ENCODE data around the gene CCDC178. TPM values are rescaled to one million over a fixed set of nuclear protein-coding genes. Genes with fewer than 3 reads are reported as not detected.
"Not testable (repeated sequence)": the region's sequence is repeated elsewhere in the genome, so short reads cannot be mapped to it uniquely, and the experiment has no call there.

CCDC178 gene
- total RNA-seq, 1 experiment from 2014 or later = not detected

- RAD21 ChIA-PET (ENCODE audit: low non-redundant PET in 1 of 2, low total read pairs in 2 of 2, uncharacterized antibody in 2 of 2, unreplicated experiment in 2 of 2); ATAC-seq; H3K4me3 ChIP-seq (replicated peaks in 1 of 2; ENCODE audit: low read depth in 1 of 2, low read length in 2 of 2); H3K9me3 ChIP-seq (ENCODE audit: control insufficient read depth in 1 of 2, insufficient read depth in 1 of 2, low read depth in 1 of 2, low read length in 2 of 2); intact Hi-C loops (cut with micrococcal nuclease); DNase-seq (ENCODE audit: low read depth, low spot score); H3K9me2 ChIP-seq (ENCODE audit: insufficient read depth); H3K27me3 ChIP-seq (ENCODE audit: insufficient read depth, low read length); CTCF ChIA-PET; H4K20me1 ChIP-seq (ENCODE audit: insufficient read depth); POLR2A ChIA-PET; H3K9ac ChIP-seq (ENCODE audit: low read length); H3K4me2 ChIP-seq (ENCODE audit: low read length); H3K36me3 ChIP-seq (ENCODE audit: control insufficient read depth in 1 of 2, insufficient read depth in 2 of 2, low read length in 2 of 2); H3K79me2 ChIP-seq (ENCODE audit: insufficient read depth, low read length); H2AFZ ChIP-seq (ENCODE audit: low read depth, low read length, poor library complexity, severe bottlenecking); BruUV-seq (replicated peaks); H3K4me1 ChIP-seq (ENCODE audit: control insufficient read depth in 1 of 2, insufficient read depth in 2 of 2, low read length in 2 of 2); H3K27ac ChIP-seq (ENCODE audit: low read depth, low read length): not testable (repeated sequence)
Observed at GRCh38 chr18:32952318-32952717, 488.2 kb downstream of the CCDC178 start.

- BruUV-seq (replicated peaks) = no TSS peak
- H3K4me1 ChIP-seq (ENCODE audit: control insufficient read depth in 1 of 2, insufficient read depth in 2 of 2, low read length in 2 of 2) = no peaks in the 10 kb centered on the region
- RAD21 ChIA-PET (ENCODE audit: low non-redundant PET in 1 of 2, low total read pairs in 2 of 2, uncharacterized antibody in 2 of 2, unreplicated experiment in 2 of 2) = no interaction called here
- no peaks in the 10 kb centered on the region for H3K79me2 ChIP-seq (ENCODE audit: insufficient read depth, low read length)
- TF ChIP-seq ZBTB33 (IDR thresholded peaks at IDR 0.05; ENCODE audit: extremely low read depth, insufficient replicate concordance, low read length) (no peak), POLR2AphosphoS5 (IDR thresholded peaks at IDR 0.05; ENCODE audit: low read depth, low read length) (no peak), SP1 (IDR thresholded peaks at IDR 0.05; ENCODE audit: low read depth) (no peak), YY1 (IDR thresholded peaks at IDR 0.05; ENCODE audit: extremely low read depth, insufficient replicate concordance, low read depth, low read length) (no peak), REST (IDR thresholded peaks at IDR 0.05; ENCODE audit: low read depth) (no peak), JUND (IDR thresholded peaks at IDR 0.05) (no peak), SRF (IDR thresholded peaks at IDR 0.05; ENCODE audit: low read depth) (no peak), RAD21 (IDR thresholded peaks at IDR 0.05; ENCODE audit: low read depth) (no peak), ZFX (IDR thresholded peaks at IDR 0.05) (no peak), SIN3A (IDR thresholded peaks at IDR 0.05; ENCODE audit: low read depth) (no peak), CEBPB (IDR thresholded peaks at IDR 0.05; ENCODE audit: low read depth) (no peak), ATF3 (IDR thresholded peaks at IDR 0.05) (no peak), CBX3 (IDR thresholded peaks at IDR 0.05; ENCODE audit: low read depth) (no peak), FOSL1 (IDR thresholded peaks at IDR 0.05; ENCODE audit: low read depth) (no peak)
- no peaks in the 10 kb centered on the region for H3K9me2 ChIP-seq (ENCODE audit: insufficient read depth)
- no peak overlapping the region for H3K4me3 ChIP-seq (replicated peaks in 1 of 2; ENCODE audit: low read depth in 1 of 2, low read length in 2 of 2)
- no peaks in the 10 kb centered on the region for H4K20me1 ChIP-seq (ENCODE audit: insufficient read depth)
- POLR2A ChIA-PET = no interaction called here
- H3K9me3 ChIP-seq (ENCODE audit: control insufficient read depth in 1 of 2, insufficient read depth in 1 of 2, low read depth in 1 of 2, low read length in 2 of 2) = 0 out of 4 replicates have a peak, but pooled peaks cover 0 to 6% of the 10 kb centered on the region in 2 experiments
- CTCF ChIA-PET = no interaction called here
- no peak for ATAC-seq
- H3K27me3 ChIP-seq (ENCODE audit: insufficient read depth, low read length) = no peaks in the 10 kb centered on the region
- H3K27ac ChIP-seq (ENCODE audit: low read depth, low read length) = no peak overlapping the region
- H3K9ac ChIP-seq (ENCODE audit: low read length) = no peak overlapping the region
- intact Hi-C loops (cut with micrococcal nuclease) = loop anchor here (10.0 kb wide), 1 partner anchor 783 kb away; no protein-coding TSS in a partner anchor
- no peak overlapping the region for H2AFZ ChIP-seq (ENCODE audit: low read depth, low read length, poor library complexity, severe bottlenecking)
- DNase-seq (ENCODE audit: low read depth, low spot score) = no peak
- no peaks in the 10 kb centered on the region for H3K36me3 ChIP-seq (ENCODE audit: control insufficient read depth in 1 of 2, insufficient read depth in 2 of 2, low read length in 2 of 2)
- H3K4me2 ChIP-seq (ENCODE audit: low read length) = no peak overlapping the region
Observed at GRCh38 chr18:32937597-32937996, 502.9 kb downstream of the CCDC178 start.

Measured in HCT116 (cell line).